Superior temporal gyrus (tissue), 1 donor: ENCODE measurements around the gene FAM200A.
"Not testable (repeated sequence)": the region's sequence is repeated elsewhere in the genome, so short reads cannot be mapped to it uniquely, and the experiment has no call there.

Experiments used
- DNase-seq: peaks from one replicate; pipeline ENCODE4 v3.0.0-alpha.2; 2016; ENCODE audit errors: extremely low spot score

The FAM200A gene

GRCh38 chr7:99559175-99559915, 7.4 kb upstream of the FAM200A start:
- DNase-seq, result no peak

GRCh38 chr7:99558306-99559174, 6.6 kb upstream of the FAM200A start, which contains the start of gene ZNF655:
TSS of gene ZNF655 (plus strand) at chr7:99558642. CDS start at chr7:99560560, 1,918 bp downstream.
- peak; percentile 88 for DNase-seq

- DNase-seq, result no peak
Measured at GRCh38 chr7:99557940-99558305, 6.0 kb upstream of the FAM200A start.

GRCh38 chr7:99557196-99557607, 5.3 kb upstream of the FAM200A start:
- DNase-seq, result no peak

- no peak for DNase-seq
Measured at GRCh38 chr7:99554939-99555338, 3.0 kb upstream of the FAM200A start.

GRCh38 chr7:99553039-99553438, 1.1 kb upstream of the FAM200A start:
- DNase-seq, result no peak

GRCh38 chr7:99551334-99551733, 580 bp downstream of the FAM200A start:
- DNase-seq, result no peak

GRCh38 chr7:99549545-99549944, 2.4 kb downstream of the FAM200A start:
- not testable (repeated sequence) for DNase-seq

- DNase-seq, result not testable (repeated sequence)
Measured at GRCh38 chr7:99545308-99545707, 6.6 kb downstream of the FAM200A start.

GRCh38 chr7:99543916-99544315, 8.0 kb downstream of the FAM200A start:
- no peak for DNase-seq

GRCh38 chr7:99543081-99543671, 8.7 kb downstream of the FAM200A start:
- DNase-seq, result no peak

GRCh38 chr7:99541212-99541611, 10.7 kb downstream of the FAM200A start:
- no peak for DNase-seq

- no peak for DNase-seq
Measured at GRCh38 chr7:99540542-99540941, 11.4 kb downstream of the FAM200A start.

- DNase-seq, result no peak
Measured at GRCh38 chr7:99539213-99539811, 12.6 kb downstream of the FAM200A start.

GRCh38 chr7:99535667-99536066, 16.2 kb downstream of the FAM200A start:
- DNase-seq, result no peak

GRCh38 chr7:99531354-99531765, 20.6 kb downstream of the FAM200A start:
- no peak for DNase-seq

GRCh38 chr7:99525713-99526440, 26.0 kb downstream of the FAM200A start:
- no peak for DNase-seq

GRCh38 chr7:99521399-99521798, 30.5 kb downstream of the FAM200A start:
- no peak for DNase-seq

GRCh38 chr7:99514050-99514449, 37.9 kb downstream of the FAM200A start:
- DNase-seq, result no peak

GRCh38 chr7:99505324-99505662, 46.6 kb downstream of the FAM200A start:
- no peak for DNase-seq

- DNase-seq, result peak; percentile 97
Measured at GRCh38 chr7:99504603-99505323, 47.2 kb downstream of the FAM200A start, which contains the start of gene ZKSCAN5. TSS of gene ZKSCAN5 (plus strand) at chr7:99504662. CDS start at chr7:99506045, 1,383 bp downstream.
